ENCODE data around the gene ZNF23. TPM values are rescaled to one million over a fixed set of nuclear protein-coding genes. Genes with fewer than 3 reads are reported as not detected.
"Not testable (repeated sequence)": the region's sequence is repeated elsewhere in the genome, so short reads cannot be mapped to it uniquely, and the experiment has no call there.

ZNF23 gene
- total RNA-seq, 1 experiment from 2014 or later = 9.6 TPM

GRCh38 chr16:71504901-71505300, 42.9 kb upstream of the ZNF23 start:
- no peak overlapping the region for H2AFZ ChIP-seq (ENCODE audit: low read length)
- H3K14ac ChIP-seq (ENCODE audit: insufficient read depth, low read length) = no peak overlapping the region
- no peak overlapping the region for H3T11ph ChIP-seq (ENCODE audit: low read length)
- no peak for TF ChIP-seq CTCF (conservative IDR thresholded peaks at IDR 0.05)
- no peaks in the 10 kb centered on the region for H3K79me2 ChIP-seq (ENCODE audit: insufficient read depth, low read length)
- H2AK5ac ChIP-seq (ENCODE audit: insufficient read length, low read length) = no peak overlapping the region
- DNase-seq = no peak
- H4K5ac ChIP-seq (ENCODE audit: insufficient read length, low read depth, low read length) = no peak overlapping the region
- no peak overlapping the region for H2BK120ac ChIP-seq (ENCODE audit: low read depth, low read length, poor library complexity, severe bottlenecking)
- peaks cover 11% of the 10 kb centered on the region for H3K27me3 Mint-ChIP-seq (ENCODE audit: low read depth)
- H3K4me1 Mint-ChIP-seq = no peaks in the 10 kb centered on the region
- H4K20me1 ChIP-seq (ENCODE audit: control insufficient read depth, insufficient read depth, insufficient read length) = no peaks in the 10 kb centered on the region
- H3K23me2 ChIP-seq (ENCODE audit: insufficient read length, low read depth, low read length, poor library complexity, severe bottlenecking) = no peaks in the 10 kb centered on the region
- no peak overlapping the region for H4K8ac ChIP-seq (replicated peaks; ENCODE audit: insufficient read length, low read depth, low read length)
- no peak overlapping the region for H2BK20ac ChIP-seq (ENCODE audit: low read depth, low read length, poor library complexity, severe bottlenecking)
- no peaks in the 10 kb centered on the region for H3K9me3 ChIP-seq (ENCODE audit: control insufficient read depth, low read depth, low read length)
- H3K4me2 ChIP-seq (ENCODE audit: insufficient read depth, insufficient read length, low read length) = no peak overlapping the region
- no CpG with 5 or more reads among the region's 5 CpGs for WGBS (ENCODE audit: extremely low coverage, insufficient read length, low lambda C conversion rate)
- H3K4me1 ChIP-seq (ENCODE audit: insufficient read depth, low read length) = no peaks in the 10 kb centered on the region
- H3K27ac ChIP-seq (ENCODE audit: insufficient read length, low read depth, low read length) = no peak overlapping the region
- H3K79me1 ChIP-seq (ENCODE audit: insufficient read depth, low read depth, low read length, poor library complexity, severe bottlenecking) = no peaks in the 10 kb centered on the region
- H3K56ac ChIP-seq (ENCODE audit: insufficient read length, low read depth, low read length) = no peak overlapping the region
- H3K27ac Mint-ChIP-seq = no peak overlapping the region
- H4K91ac ChIP-seq (ENCODE audit: insufficient read length, low read depth, low read length) = no peak overlapping the region
- no peak overlapping the region for H2BK12ac ChIP-seq (ENCODE audit: insufficient read length, low read depth, low read length)
- no peak overlapping the region for H3K4me3 Mint-ChIP-seq
- H3K18ac ChIP-seq (ENCODE audit: insufficient read length, low read depth, low read length) = no peak overlapping the region
- no peak overlapping the region for H2BK5ac ChIP-seq (ENCODE audit: insufficient read length, low read length)
- H3K36me3 Mint-ChIP-seq (ENCODE audit: insufficient read depth in 1 of 3, low read depth in 3 of 3) = no peaks in the 10 kb centered on the region
- H2BK15ac ChIP-seq (ENCODE audit: low read depth, low read length) = no peak overlapping the region
- H3K9ac ChIP-seq (ENCODE audit: extremely low read depth, insufficient read length, low read length) = no peak overlapping the region
- H3K27me3 ChIP-seq (ENCODE audit: insufficient read depth, low read length) = no peaks in the 10 kb centered on the region
- no peak overlapping the region for H3K4ac ChIP-seq (ENCODE audit: low read depth, low read length)
- no peak overlapping the region for H3K23ac ChIP-seq (ENCODE audit: insufficient read length, low read depth, low read length)
- H3K9me3 Mint-ChIP-seq = no peaks in the 10 kb centered on the region; a peak in 1 of 5 replicates

- H3K9me3 Mint-ChIP-seq; H4K8ac ChIP-seq (replicated peaks; ENCODE audit: insufficient read length, low read depth, low read length); H3K79me2 ChIP-seq (ENCODE audit: insufficient read depth, low read length); H2BK15ac ChIP-seq (ENCODE audit: low read depth, low read length); H3K4me2 ChIP-seq (ENCODE audit: insufficient read depth, insufficient read length, low read length); H2BK12ac ChIP-seq (ENCODE audit: insufficient read length, low read depth, low read length); H3T11ph ChIP-seq (ENCODE audit: low read length); H3K9ac ChIP-seq (ENCODE audit: extremely low read depth, insufficient read length, low read length); H2BK20ac ChIP-seq (ENCODE audit: low read depth, low read length, poor library complexity, severe bottlenecking); H3K23ac ChIP-seq (ENCODE audit: insufficient read length, low read depth, low read length); H3K4ac ChIP-seq (ENCODE audit: low read depth, low read length); H4K20me1 ChIP-seq (ENCODE audit: control insufficient read depth, insufficient read depth, insufficient read length); H2AFZ ChIP-seq (ENCODE audit: low read length); DNase-seq; H3K79me1 ChIP-seq (ENCODE audit: insufficient read depth, low read depth, low read length, poor library complexity, severe bottlenecking); H3K23me2 ChIP-seq (ENCODE audit: insufficient read length, low read depth, low read length, poor library complexity, severe bottlenecking); H3K27me3 Mint-ChIP-seq (ENCODE audit: low read depth); H3K4me1 Mint-ChIP-seq; H3K4me1 ChIP-seq (ENCODE audit: insufficient read depth, low read length); H3K56ac ChIP-seq (ENCODE audit: insufficient read length, low read depth, low read length); H2BK120ac ChIP-seq (ENCODE audit: low read depth, low read length, poor library complexity, severe bottlenecking); H3K14ac ChIP-seq (ENCODE audit: insufficient read depth, low read length); H2AK5ac ChIP-seq (ENCODE audit: insufficient read length, low read length); H2BK5ac ChIP-seq (ENCODE audit: insufficient read length, low read length); H3K18ac ChIP-seq (ENCODE audit: insufficient read length, low read depth, low read length); H3K27ac Mint-ChIP-seq; H4K91ac ChIP-seq (ENCODE audit: insufficient read length, low read depth, low read length); H3K4me3 Mint-ChIP-seq; H3K36me3 Mint-ChIP-seq (ENCODE audit: insufficient read depth in 1 of 3, low read depth in 3 of 3); H3K27me3 ChIP-seq (ENCODE audit: insufficient read depth, low read length); H3K9me3 ChIP-seq (ENCODE audit: control insufficient read depth, low read depth, low read length); H4K5ac ChIP-seq (ENCODE audit: insufficient read length, low read depth, low read length); H3K27ac ChIP-seq (ENCODE audit: insufficient read length, low read depth, low read length): not testable (repeated sequence)
- WGBS (ENCODE audit: extremely low coverage, insufficient read length, low lambda C conversion rate) = no CpG with 5 or more reads among the region's 7 CpGs
Measured at GRCh38 chr16:71504051-71504450, 42.0 kb upstream of the ZNF23 start.
